ENCODE measurements around the gene UBE3C.

GRCh38 chr7:157188091-157188665 lies 49.5 kb downstream of the UBE3C start:
- no peak for TF ChIP-seq CTCF (IDR thresholded peaks at IDR 0.05; ENCODE audit: low read depth, low read length)
- no peak for TF ChIP-seq EZH2phosphoT487 (IDR thresholded peaks at IDR 0.05; ENCODE audit: low read depth)
